ENCODE data around the gene GRAP.

- TF ChIP-seq CTCF (IDR thresholded peaks at IDR 0.05; ENCODE audit: poor library complexity) (no peak), EZH2 (IDR thresholded peaks at IDR 0.05; ENCODE audit: borderline replicate concordance) (no peak)
Measured at GRCh38 chr17:18987862-18988545, 58.8 kb downstream of the GRAP start.
